ENCODE data around the gene ROR1. TPM values are rescaled to one million over a fixed set of nuclear protein-coding genes. Genes with fewer than 3 reads are reported as not detected.

ROR1 gene
- total RNA-seq, 1 donor from 2014 or later, result 131 TPM

DNA sequence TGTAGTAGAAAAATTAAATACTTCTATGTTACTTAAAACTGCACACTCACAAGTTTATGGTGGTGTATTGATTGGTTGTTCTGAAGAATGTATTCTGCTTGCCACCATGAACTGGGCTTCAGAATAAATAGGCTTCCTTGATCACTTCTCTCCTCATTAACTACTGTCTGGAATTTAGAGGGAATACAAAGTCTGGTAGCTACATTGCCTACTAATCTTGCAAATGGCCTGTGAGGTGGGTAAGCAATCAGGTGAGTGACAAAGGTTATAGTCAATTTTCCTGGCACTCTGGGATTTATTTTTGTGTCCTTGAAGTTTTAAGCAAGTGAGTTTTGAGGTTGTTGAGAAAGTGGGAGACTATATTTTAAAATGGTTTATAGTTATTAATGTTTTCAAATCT, 101.8 kb downstream of the ROR1 start:
- DNase-seq (ENCODE audit: low spot score), result no peak
- TF ChIP-seq, protein P1, sequence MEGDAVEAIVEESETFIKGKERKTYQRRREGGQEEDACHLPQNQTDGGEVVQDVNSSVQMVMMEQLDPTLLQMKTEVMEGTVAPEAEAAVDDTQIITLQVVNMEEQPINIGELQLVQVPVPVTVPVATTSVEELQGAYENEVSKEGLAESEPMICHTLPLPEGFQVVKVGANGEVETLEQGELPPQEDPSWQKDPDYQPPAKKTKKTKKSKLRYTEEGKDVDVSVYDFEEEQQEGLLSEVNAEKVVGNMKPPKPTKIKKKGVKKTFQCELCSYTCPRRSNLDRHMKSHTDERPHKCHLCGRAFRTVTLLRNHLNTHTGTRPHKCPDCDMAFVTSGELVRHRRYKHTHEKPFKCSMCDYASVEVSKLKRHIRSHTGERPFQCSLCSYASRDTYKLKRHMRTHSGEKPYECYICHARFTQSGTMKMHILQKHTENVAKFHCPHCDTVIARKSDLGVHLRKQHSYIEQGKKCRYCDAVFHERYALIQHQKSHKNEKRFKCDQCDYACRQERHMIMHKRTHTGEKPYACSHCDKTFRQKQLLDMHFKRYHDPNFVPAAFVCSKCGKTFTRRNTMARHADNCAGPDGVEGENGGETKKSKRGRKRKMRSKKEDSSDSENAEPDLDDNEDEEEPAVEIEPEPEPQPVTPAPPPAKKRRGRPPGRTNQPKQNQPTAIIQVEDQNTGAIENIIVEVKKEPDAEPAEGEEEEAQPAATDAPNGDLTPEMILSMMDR (IDR thresholded peaks at IDR 0.05), result no peak
- H3K27ac Mint-ChIP-seq (ENCODE audit: unreplicated experiment), result peak overlapping the region; percentile 57
- H3K36me3 Mint-ChIP-seq (ENCODE audit: low read depth), result no peaks in the 10 kb centered on the region
- no peaks in the 10 kb centered on the region for H3K9me3 Mint-ChIP-seq (ENCODE audit: low read depth)
- H3K4me3 Mint-ChIP-seq (ENCODE audit: unreplicated experiment), result no peak overlapping the region
- no peaks in the 10 kb centered on the region for H3K27me3 Mint-ChIP-seq (ENCODE audit: low read depth)
- H3K4me1 Mint-ChIP-seq (ENCODE audit: low read depth), result peaks cover 95% of the 10 kb centered on the region

DNA sequence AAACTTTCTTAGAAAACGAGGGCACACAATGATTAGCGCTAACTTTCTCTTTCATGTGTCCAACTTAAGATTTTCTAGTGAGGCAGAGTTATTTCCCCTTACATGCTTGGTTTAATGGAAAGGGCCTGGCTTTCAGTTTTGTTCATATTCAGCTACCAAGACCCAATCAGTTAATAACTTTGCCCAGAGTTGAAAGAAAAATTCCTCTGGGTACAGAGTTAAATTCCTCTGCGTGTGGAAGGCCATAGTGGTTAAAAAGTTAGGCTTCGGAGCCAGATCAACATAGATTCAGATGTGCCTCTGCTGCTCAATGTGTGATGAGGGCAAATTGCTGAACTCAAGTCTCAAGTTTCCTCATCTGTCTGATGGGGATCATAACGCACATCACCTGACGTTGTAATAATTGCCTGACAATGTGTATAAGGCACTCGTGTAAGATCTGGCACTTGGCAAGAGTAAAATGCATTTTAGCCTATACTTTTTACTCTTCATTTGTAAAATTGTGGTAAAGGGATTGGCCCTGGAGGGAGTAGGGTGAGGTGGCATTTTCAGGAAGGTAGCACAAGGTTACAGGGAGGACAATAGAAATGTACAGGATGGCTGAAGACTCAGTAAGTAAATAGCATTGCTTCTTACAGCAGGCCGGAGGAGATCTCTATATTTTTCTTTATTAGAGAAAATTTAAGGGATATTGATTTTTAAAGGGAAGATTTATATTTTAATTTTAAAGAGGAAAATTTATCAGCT, 103.4 kb downstream of the ROR1 start:
- H3K4me1 Mint-ChIP-seq (ENCODE audit: low read depth), result peaks cover 98% of the 10 kb centered on the region
- H3K36me3 Mint-ChIP-seq (ENCODE audit: low read depth), result no peaks in the 10 kb centered on the region
- no peak overlapping the region for H3K4me3 Mint-ChIP-seq (ENCODE audit: unreplicated experiment)
- TF ChIP-seq, protein P1 (IDR thresholded peaks at IDR 0.05), result no peak
- H3K27me3 Mint-ChIP-seq (ENCODE audit: low read depth), result no peaks in the 10 kb centered on the region
- H3K9me3 Mint-ChIP-seq (ENCODE audit: low read depth), result no peaks in the 10 kb centered on the region
- no peak for DNase-seq (ENCODE audit: low spot score)
- H3K27ac Mint-ChIP-seq (ENCODE audit: unreplicated experiment), result peak overlapping the region; percentile 90

DNA sequence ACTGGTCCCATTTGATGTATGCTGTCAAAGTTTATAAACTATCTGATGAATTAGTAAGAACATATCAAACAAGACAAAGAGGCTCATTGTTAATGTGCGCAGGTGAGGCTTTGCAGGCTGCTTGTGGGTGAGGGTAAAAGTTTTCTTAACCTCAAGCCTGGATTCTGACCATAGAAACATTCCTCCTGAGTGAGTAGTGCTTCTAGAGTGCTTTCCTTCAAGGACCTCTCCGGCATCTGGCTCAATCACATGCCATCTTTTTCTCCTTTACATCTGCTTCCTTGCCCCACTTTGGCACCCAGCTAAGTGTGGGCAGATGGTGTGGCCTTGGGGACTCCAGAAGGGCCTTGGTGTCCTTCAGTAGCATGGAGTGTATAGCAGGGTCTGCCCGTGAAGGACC, 104.0 kb downstream of the ROR1 start:
- TF ChIP-seq, protein P1 (IDR thresholded peaks at IDR 0.05), result no peak
- Mint-ChIP-seq H3K4me3 (ENCODE audit: unreplicated experiment) (no peak overlapping the region), H3K27me3 (ENCODE audit: low read depth) (no peaks in the 10 kb centered on the region), H3K4me1 (ENCODE audit: low read depth) (peaks cover 98% of the 10 kb centered on the region), H3K9me3 (ENCODE audit: low read depth) (no peaks in the 10 kb centered on the region), H3K36me3 (ENCODE audit: low read depth) (no peaks in the 10 kb centered on the region), H3K27ac (ENCODE audit: unreplicated experiment) (peak overlapping the region; percentile 90)
- no peak for DNase-seq (ENCODE audit: low spot score)

DNA sequence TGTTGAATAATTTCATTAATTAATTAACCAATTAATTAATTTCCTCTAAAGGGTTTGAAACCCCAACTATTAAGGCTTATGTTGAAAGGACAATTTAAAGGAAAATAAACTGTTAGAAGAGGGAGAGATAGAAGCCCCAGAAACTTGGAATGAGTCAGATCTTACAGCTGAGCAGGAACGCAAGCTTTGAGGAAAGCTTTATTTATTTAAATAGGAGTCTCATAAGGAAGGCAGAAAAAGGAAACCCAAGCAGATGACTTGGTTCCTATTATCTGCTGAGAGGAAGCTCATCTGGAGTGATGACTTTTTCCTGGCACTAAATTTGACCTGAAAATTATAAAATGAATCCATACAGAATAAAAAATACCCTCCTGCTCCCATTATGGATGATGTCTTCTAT, 105.1 kb downstream of the ROR1 start:
- Mint-ChIP-seq H3K27me3 (ENCODE audit: low read depth) (no peaks in the 10 kb centered on the region), H3K36me3 (ENCODE audit: low read depth) (no peaks in the 10 kb centered on the region), H3K4me1 (ENCODE audit: low read depth) (peaks cover 97% of the 10 kb centered on the region), H3K4me3 (ENCODE audit: unreplicated experiment) (no peak overlapping the region), H3K9me3 (ENCODE audit: low read depth) (no peaks in the 10 kb centered on the region), H3K27ac (ENCODE audit: unreplicated experiment) (peak overlapping the region; percentile 90)
- TF ChIP-seq, protein P1 (IDR thresholded peaks at IDR 0.05), result no peak
- no peak for DNase-seq (ENCODE audit: low spot score)

DNA sequence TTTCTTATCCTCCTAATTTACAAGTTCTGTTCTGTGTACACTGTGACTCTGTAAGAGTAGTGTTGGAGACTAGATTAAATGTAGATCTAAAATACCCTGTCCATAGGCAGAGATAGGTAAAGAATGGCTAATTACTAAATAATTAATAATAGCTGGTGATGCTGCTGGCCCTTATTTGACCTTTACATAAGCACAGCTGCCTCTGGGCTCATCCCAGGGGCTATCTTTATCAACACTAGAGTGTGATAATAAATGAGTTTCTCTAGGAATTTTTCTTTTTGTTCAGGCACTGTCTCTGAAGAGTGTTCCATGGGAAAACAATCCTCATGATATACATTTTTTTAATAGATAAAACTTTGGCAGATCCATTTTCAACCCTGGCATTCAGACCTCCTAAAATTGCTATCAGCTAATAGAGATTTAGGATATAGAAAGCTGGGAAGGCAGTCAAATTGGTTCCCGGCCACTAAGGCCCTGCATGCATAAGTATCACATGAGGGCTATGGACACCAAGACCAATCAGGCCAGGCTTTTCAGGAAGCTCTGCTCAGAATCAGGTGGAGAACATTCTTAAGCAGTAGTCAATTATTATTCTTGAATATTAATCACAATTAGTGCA, 107.2 kb downstream of the ROR1 start:
- Mint-ChIP-seq H3K4me1 (ENCODE audit: low read depth) (peaks cover 95% of the 10 kb centered on the region), H3K9me3 (ENCODE audit: low read depth) (no peaks in the 10 kb centered on the region), H3K4me3 (ENCODE audit: unreplicated experiment) (no peak overlapping the region), H3K27ac (ENCODE audit: unreplicated experiment) (no peak overlapping the region), H3K27me3 (ENCODE audit: low read depth) (no peaks in the 10 kb centered on the region), H3K36me3 (ENCODE audit: low read depth) (peaks cover 1% of the 10 kb centered on the region)
- no peak for DNase-seq (ENCODE audit: low spot score)
- TF ChIP-seq, protein P1 (IDR thresholded peaks at IDR 0.05), result no peak
